AG09319 (cell line): Measurements from ENCODE around the gene FBXL13.

Experiments
- DNase-seq: peaks from one replicate; pipeline ENCODE4 v3.0.0-alpha.2; 2010; ENCODE audit warnings: low read depth; ENCODE audit errors: extremely low read depth
- TF ChIP-seq, protein P1 (sequence below): IDR thresholded peaks from 2 replicates; pipeline ENCODE4 v1.5.1; 2011; ENCODE audit warnings: low read depth, mild to moderate bottlenecking, inconsistent platforms, low read length, moderate library complexity

The FBXL13 gene

DNA sequence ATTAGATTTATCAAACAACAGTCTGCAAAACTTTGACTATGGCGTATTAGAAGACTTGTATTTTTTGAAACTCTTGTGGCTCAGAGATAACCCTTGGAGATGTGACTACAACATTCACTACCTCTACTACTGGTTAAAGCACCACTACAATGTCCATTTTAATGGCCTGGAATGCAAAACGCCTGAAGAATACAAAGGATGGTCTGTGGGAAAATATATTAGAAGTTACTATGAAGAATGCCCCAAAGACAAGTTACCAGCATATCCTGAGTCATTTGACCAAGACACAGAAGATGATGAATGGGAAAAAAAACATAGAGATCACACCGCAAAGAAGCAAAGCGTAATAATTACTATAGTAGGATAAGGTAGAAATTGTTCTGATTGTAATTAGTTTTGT is 130.4 kb downstream of the FBXL13 start:
- TF ChIP-seq, protein P1, sequence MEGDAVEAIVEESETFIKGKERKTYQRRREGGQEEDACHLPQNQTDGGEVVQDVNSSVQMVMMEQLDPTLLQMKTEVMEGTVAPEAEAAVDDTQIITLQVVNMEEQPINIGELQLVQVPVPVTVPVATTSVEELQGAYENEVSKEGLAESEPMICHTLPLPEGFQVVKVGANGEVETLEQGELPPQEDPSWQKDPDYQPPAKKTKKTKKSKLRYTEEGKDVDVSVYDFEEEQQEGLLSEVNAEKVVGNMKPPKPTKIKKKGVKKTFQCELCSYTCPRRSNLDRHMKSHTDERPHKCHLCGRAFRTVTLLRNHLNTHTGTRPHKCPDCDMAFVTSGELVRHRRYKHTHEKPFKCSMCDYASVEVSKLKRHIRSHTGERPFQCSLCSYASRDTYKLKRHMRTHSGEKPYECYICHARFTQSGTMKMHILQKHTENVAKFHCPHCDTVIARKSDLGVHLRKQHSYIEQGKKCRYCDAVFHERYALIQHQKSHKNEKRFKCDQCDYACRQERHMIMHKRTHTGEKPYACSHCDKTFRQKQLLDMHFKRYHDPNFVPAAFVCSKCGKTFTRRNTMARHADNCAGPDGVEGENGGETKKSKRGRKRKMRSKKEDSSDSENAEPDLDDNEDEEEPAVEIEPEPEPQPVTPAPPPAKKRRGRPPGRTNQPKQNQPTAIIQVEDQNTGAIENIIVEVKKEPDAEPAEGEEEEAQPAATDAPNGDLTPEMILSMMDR, result no peak
- DNase-seq, result no peak

DNA sequence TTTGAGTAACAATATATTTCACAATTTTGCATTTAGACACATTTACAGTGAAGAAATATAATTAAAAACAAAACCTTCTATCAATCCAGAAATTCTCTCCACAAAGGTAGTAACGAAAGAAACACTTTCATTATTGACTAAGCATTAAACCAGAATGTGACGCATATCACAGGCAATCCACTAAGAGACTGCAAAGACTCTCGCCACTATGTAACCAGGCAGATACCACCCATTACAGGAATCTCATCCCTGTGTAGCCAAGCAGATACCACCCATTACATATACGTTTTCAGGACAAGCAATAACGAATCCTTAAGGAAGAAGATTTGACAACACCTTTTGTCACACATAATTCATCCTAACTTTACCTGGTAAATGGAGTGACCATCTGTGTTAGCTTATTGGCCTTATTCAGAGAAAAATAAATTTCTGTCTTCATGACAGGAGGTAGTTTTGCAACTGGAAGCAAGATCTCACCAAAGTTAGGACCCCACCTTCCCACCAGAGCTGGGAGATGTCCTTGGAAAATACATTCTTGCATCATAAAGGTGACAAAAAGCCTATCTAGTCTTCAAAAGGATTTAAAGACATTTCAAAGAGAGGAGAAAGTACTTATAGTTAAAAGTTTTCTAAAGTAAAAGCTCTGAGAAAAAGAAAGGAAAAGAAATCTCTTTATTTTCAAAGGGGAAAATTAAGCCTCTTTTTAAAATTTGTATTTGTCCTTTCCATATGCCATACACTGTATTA is 131.0 kb downstream of the FBXL13 start:
- no peak for DNase-seq
- TF ChIP-seq, protein P1, result no peak

DNA sequence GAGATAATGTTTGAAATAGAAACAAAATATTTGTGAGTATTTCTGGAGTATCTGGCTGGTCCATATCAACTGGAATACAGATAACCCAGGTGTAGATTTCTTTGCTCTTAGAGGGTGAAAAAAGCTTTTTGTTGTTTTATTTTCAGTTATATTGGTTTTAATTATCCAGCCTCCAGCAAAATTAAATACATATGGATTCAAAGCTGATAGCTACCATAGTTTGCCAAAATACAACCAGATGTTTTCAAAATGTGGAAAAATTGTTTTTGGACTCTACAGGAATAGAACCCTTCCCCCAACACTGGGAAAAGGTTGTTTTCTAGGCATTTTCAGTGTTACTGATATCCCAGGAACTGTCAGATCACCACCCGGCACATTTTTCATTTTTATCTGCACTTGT is 131.7 kb downstream of the FBXL13 start:
- TF ChIP-seq, protein P1, result no peak
- no peak for DNase-seq

DNA sequence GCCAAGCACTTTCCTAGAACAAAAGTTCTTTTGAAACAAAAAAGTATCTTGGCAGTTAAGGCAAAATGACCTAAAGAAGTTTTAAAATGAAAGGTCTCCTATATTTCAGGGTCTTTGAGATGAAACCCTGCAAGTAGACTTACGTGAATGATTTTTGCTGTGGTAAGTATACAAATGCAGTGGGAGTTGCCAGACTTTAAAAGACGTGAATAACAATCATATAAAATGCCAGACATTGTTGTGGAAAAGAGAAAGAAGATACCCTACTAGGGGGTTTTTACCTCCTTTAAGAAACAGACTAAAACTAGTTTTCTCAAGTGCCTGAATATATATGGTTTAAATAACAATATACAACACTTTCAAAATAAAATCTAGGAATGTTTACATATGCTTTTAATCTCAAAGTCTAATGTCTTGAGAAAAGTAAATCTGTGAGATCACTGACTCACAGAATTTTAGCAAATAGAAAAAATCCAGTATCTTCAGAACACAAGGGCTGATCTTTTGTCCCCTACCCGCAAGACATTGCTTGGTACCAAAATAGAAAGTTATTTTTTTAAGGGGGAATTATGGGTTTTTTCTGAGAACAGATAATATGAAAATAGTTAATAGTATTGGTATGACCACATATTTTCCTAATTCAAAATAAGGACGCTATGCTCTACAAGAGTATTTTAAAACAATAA is 132.3 kb downstream of the FBXL13 start:
- TF ChIP-seq, protein P1, result no peak
- DNase-seq, result no peak

DNA sequence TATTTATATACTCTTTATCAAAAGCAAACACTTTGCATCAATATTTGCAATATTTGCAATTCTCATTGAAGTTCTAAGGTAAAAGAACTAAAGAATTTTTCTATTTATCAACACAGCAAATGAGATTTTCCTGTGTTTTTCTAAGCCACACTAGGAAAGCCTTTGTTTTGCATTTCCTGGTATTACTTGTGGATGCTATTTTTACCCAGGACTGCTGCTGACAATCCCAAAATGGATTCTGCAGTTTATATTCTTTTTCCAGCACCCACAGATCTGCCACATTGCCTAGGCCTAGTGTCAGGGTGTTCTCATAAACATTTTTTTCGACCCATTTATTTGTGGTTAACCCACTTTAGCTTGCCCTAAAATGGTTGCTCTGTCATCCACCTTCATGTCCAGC is 135.9 kb downstream of the FBXL13 start:
- no peak for DNase-seq
- TF ChIP-seq, protein P1, result no peak

DNA sequence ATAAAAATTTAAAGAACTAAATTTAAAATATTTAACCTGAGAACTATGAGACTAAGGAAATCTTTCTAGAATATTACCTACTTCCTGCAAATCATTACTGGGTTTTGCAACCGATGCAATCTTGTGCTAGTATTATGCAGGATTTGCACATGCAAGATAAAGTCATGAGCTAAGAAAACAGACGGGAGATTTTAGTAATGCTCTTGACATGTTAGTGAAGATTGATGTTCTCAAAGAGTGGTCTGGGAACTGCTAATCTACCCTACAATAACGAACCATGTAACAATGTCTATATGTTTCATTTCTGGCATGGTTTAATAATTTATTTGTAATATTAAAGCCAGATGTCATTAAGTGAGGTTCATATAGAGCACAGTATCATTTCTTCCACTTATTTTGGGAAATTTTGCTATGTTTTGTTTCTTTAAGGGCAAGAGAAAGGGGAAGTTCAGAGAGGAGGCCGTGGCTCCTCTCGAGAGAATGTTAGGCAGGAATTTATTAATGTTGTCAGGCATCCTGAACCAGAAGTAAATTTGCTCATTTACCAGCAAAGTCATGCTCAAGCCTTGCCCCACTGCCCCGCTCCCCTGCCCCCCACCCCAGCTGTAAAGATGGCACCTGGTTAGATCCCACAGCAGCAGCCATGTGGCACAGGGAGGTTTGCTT is 139.0 kb downstream of the FBXL13 start:
- DNase-seq, result no peak
- TF ChIP-seq, protein P1, result no peak

DNA sequence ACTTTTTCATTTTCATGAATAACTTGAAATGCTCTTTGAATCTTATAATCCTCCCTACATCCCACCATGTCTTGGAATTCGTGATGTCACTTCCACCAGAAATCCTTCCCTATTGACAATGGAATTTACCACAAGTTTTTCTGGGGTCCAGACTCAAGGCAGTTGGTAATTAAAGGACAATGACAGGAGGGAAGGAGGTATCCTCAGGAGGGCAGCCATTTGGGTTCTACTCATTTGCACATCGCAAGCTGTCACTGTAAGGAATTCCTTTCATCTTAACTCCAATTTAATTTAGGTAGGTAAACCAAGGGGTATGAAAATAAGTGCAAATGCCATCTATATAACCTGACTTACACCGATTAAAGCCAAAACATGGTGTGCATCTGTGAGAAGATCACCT is 139.9 kb downstream of the FBXL13 start:
- TF ChIP-seq, protein P1, result no peak
- no peak for DNase-seq
